Anterior cingulate cortex (tissue), 58 donors: Measurements from ENCODE around the gene GDF15.
"Not testable (repeated sequence)": the region's sequence is repeated elsewhere in the genome, so short reads cannot be mapped to it uniquely, and the experiment has no call there.

Experiments
- DNase-seq, 58 donors: peaks; one replicate each; lab custom pipeline; 2025; lab: John Stamatoyannopoulos, UW

Gene GDF15

GRCh38 chr19:18385675-18386542 lies at the start of gene GDF15:
GDF15 (plus strand) TSS chr19:18386158; CDS start chr19:18386190, 32 bp downstream.
- peak in 1 of 58 donors; percentile 6 for DNase-seq

DNA sequence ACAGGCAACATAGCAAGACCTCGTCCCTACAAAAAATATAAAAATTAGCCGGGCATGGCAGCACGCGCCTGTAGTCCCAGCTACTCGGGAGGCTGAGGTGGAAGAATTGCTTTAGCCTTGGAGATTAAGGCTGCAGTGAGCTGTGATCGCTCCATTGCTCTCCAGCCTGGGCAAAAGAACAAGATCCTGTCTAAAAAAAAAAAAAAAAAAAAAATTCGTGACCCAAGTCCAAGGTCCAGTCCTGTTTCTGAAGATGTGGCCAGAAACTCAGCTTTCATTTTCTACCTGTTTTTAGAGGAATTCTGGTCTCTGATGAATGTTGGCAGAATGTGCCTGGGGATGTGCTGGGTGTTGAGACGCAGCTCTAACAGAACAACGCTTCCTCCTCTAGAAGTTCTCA lies 47.4 kb upstream of the GDF15 start:
- DNase-seq, result no peak

- no peak for DNase-seq
These were observed 46.2 kb upstream of the GDF15 start for GRCh38 chr19:18339723-18340122.

DNA sequence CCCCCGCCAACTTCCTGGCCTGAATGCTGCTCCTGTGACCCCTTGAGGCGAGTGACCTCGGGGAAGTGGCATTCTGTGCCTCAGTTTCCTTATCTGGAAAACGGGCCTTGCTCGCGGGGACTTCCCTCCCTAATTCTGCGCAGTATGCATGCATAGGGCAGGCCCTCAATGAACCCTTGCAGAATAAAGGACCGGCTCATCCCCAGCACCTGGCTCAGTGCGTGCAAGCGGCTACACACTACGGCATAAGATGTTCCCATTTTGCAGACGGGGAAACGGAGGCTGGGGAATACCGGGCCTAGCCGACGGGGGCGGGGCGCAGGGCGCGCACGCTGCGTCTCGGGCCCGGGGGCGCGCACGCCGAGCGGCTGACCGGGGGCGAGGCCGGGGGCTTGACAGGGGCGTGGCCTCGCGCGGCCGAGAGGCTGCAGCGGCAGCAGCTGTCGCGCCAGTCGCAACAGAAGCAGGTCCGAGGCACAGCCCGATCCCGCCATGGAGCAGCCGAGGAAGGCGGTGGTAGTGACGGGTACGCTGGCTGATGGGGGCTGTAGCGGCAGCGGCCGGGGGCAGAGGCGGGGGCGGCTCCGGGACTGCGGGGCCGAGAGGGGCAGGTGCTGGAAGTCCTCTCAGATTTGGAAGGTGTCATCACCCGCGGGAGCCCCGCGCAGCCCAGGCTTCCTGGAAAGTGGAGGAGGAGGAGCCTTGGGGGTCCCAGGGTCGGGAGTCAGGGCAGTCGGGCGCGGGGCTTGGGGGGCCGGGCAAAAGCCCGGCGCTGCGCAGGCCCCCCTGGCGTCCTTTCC lies 45.6 kb upstream of the GDF15 start, which contains the start of gene PGPEP1:
PGPEP1 (plus strand) TSS at position 409 of the 800 bp plus-strand sequence; CDS start at position 493, 84 bp downstream.
- peak in 54 of 58 donors; percentile 8 to 81 (median 50) for DNase-seq

- DNase-seq, result peak in 48 of 58 donors; percentile 3 to 69 (median 30)
These were observed 44.7 kb upstream of the GDF15 start for GRCh38 chr19:18340990-18341868.

DNA sequence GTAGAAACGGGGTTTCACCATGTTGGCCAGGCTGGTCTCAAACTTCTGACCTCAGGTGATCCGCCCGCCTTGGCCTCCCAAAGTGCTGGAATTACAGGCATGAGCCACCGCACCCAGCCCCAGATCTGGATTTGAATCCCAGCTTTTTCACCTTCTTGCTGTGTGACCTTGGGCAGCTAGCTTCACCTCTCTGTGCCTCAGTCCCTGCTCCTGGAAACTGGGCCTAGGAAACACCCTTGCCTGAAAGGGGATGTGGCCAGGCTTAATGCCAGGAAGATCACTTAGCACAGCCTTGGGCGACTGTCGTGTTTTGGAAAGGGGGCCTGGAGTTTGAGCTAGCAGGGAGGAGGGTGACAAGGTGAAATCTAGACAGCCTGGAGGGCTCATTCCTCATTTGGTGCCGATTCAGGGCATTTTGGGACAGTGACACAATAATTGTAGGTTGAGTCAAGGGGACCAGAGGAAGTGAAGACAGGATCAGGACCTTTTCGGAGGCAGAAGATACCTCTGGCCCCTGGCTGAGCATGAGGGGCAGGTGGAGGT lies 43.8 kb upstream of the GDF15 start:
- no peak for DNase-seq

DNA sequence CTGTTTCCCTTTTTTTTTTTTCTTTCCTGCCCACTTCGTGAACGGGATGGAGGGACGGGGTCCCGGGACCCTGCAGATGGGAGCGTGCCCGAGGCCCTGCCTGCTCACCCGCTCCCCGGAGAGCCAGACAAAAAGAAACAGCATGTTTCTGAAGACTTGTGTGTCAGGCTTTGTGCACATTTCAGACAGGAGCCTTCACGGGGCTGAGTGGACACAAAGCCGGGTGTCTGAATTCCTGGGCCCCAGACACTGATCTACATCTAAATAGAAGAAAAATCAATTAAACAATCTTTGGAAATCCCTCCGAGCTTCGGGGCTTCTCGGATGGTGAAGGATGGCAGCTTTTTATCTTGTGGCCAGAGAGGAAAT lies 41.4 kb upstream of the GDF15 start:
- DNase-seq, result no peak

DNA sequence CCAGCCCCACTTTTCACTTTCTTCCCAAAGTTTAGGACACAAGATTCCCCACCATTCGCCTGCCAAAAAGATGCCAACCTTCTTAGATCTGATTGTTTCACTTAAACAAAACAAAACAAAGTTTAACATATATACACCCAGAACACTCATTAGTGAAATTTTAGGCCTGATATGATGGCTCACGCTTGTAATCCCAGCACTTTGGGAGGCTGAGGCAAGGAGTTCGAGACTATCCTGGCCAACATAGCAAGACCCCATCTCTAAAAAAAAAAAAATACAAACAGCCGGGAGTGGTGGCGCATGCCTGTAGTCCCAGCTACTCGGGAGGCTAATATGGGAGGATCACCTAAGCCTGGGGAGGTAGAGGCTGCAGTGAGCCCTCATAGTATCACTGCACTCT lies 40.7 kb upstream of the GDF15 start:
- no peak for DNase-seq

DNA sequence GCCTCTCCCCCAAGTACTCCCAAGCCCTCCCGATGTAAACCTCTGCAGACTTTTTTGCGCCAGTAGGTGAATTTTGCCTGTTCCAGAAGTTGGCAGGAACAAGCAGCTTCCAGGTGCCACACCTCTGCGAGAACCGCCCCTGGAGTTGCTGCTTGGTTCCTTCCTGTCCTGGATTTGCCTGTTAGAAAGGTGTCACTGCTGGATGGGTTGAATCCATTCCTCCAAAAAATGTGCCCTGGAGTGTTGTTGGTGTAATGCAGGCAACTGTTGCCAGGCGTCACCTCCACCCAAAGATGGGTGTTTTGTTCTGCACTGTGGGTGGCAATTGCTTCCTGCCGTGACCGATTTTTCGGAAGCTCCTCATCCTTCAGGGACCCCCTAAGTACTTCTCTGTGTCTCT lies 39.9 kb upstream of the GDF15 start:
- peak in 1 of 58 donors; percentile 16 for DNase-seq

- no peak for DNase-seq
These were observed 37.8 kb upstream of the GDF15 start for GRCh38 chr19:18348171-18348570.

DNA sequence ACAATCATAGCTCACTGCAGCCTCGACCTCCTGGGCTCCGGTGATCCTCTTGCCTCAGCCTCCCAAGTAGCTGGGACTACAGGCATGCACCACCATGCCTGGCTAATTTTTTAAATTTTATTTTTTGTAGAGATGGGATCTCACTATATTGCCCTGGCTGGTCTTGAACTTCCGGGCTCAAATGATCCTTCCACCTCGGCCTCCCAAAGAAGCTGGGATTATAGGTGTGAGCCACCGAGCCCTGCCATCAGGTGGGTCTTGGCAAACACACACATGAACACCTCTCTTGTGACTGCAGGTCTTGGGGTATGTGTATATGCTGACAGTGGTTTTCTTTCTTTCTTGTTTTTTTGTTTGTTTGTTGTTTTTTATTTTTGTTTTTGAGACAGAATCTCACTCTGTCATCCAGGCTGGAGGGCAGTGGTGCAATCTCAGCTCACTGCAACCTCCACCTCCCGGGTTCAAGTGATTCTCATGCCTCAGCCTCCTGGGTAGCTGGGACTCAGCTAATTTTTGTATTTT lies 37.1 kb upstream of the GDF15 start:
- not testable (repeated sequence) for DNase-seq

GRCh38 chr19:18349524-18350128 lies 36.3 kb upstream of the GDF15 start:
- peak in 11 of 58 donors; percentile 1 to 35 (median 7) for DNase-seq

GRCh38 chr19:18350490-18350889 lies 35.5 kb upstream of the GDF15 start:
- DNase-seq, result no peak

DNA sequence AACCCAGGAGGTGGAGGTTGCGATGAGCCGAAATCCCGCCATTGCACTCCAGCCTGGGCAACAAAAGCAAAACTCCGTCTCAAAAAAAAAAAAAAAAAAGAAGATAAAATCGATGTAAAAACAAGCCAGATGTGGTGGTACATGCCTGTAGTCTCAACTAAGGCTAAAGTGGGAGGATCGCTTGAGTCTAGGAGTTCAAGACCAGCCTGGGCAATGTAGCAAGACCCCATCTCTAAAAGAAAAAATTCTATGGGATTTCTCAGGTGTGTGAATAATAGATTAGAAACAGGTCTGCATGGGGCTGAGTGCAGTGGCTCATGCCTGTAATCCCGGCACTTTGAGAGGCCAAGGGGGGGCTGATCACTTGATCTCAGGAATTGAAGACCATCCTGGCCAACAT lies 34.4 kb upstream of the GDF15 start:
- no peak for DNase-seq

DNA sequence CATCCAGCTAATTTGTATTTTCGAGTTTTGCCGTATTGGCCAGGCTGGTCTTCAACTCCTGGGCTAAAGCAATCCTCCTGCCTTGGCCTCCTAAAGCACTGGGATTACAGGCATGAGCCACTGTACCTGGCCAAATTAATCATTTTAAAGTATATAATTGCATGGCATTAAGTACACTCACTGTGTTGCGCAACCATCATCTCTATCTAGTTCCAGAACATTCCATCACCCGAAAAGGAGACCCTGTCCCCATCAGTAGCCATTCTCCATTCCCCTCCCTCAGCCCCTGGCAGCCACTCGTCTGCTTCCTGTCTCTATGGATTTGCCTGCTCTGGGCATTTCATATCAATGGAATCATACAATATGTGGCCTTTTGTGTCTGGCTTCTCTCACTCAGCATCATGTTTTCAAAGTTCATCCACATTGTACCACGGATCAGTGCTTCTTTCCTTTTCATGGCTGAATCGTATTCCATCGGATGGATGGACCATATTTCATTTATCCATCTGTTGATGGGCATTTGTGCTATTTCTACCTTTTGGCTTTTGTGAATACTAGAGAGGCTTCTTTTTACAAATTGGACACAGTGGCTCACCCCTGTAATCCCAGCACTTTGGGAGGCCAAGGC lies 32.5 kb upstream of the GDF15 start:
- DNase-seq, result no peak

- DNase-seq, result not testable (repeated sequence)
These were observed 31.2 kb upstream of the GDF15 start for GRCh38 chr19:18354743-18355142.

DNA sequence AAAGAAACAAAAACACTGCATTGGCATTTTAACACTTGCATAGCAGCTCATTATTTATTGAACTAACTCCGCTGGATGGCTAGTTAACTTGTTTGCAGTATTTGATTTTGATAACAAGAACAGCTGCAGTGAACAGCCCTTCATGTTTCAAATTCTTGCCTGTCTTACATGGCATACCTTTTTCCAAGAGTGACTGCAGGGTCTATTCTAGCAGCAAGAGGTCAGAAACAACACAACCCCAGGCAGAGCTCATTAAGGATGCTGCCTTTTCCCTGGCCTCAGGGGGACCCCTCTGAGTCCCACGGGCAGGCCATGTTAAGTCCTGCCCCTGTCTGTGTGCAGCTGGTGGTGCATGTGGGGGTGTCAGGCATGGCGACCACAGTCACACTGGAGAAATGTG lies 28.9 kb upstream of the GDF15 start:
- no peak for DNase-seq

DNA sequence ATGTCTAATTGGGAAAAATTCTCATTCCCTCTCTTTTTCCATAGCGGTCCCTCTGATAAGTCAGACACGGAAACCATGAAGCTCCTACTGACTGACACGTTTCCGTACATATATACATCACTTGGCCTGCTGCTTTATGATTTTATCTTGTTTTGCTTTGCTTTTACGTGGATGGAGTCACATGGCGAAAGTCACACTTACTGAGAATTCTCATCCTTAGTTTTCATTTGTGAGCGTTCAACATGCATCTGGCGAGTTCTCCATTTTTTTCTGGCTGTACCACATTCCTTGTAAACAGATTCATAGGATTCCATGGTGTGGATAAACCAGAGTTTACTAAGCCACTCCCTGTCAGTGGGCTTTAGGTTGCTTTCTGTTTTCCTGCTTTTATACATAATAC lies 24.3 kb upstream of the GDF15 start:
- no peak for DNase-seq
